HepG2 (cell line): ENCODE results near the gene GCC1. TPM values are rescaled to one million over a fixed set of nuclear protein-coding genes. Genes with fewer than 3 reads are reported as not detected.

Experiments
- HNRNPLL ChIP-seq: fragments of 200-400 bp; formaldehyde crosslinking; IDR thresholded peaks from 2 replicates; pipeline ENCODE4 v1.6.1; 2017; ENCODE audit warnings: mild to moderate bottlenecking, low read depth, low read length; ENCODE audit not compliant: poor library complexity, severe bottlenecking
- MLX ChIP-seq: IDR thresholded peaks from 2 replicates; pipeline ENCODE4 v1.6.1; 2016
- MTA1 ChIP-seq: sonication (generic); formaldehyde crosslinking; IDR thresholded peaks from 2 replicates; pipeline ENCODE4 v1.4.0; 2020; ENCODE audit warnings: missing genetic modification reagents, mild to moderate bottlenecking, borderline replicate concordance
- MYC ChIP-seq: sonication (generic); formaldehyde crosslinking; IDR thresholded peaks from 2 replicates; pipeline ENCODE4 v1.9.0; 2021; ENCODE audit warnings: missing genetic modification reagents, borderline replicate concordance
- NFE2L1 ChIP-seq: sonication (generic); formaldehyde crosslinking; IDR thresholded peaks from 2 replicates; pipeline ENCODE4 v1.4.0; 2020; ENCODE audit warnings: missing genetic modification reagents, mild to moderate bottlenecking, borderline replicate concordance
- PHF20 ChIP-seq: sonication (generic); formaldehyde crosslinking; IDR thresholded peaks from 2 replicates; pipeline ENCODE4 v1.5.0; 2020; ENCODE audit warnings: mild to moderate bottlenecking, missing genetic modification reagents
- TBX2 ChIP-seq: sonication (generic); formaldehyde crosslinking; IDR thresholded peaks from 2 replicates; pipeline ENCODE4 v1.5.0; 2020; ENCODE audit warnings: missing genetic modification reagents, mild to moderate bottlenecking, borderline replicate concordance
- ZBTB33 ChIP-seq: sonication (generic); formaldehyde crosslinking; IDR thresholded peaks from 2 replicates; pipeline ENCODE4 v1.4.0; 2020; ENCODE audit warnings: missing genetic modification reagents
- ZMAT3 ChIP-seq: sonication (generic); formaldehyde crosslinking; conservative IDR thresholded peaks from 2 replicates; pipeline ENCODE4 v1.7.0; 2021; ENCODE audit warnings: missing genetic modification reagents
- ZNF333 ChIP-seq: sonication (generic); formaldehyde crosslinking; IDR thresholded peaks from 2 replicates; pipeline ENCODE4 v1.4.0; 2020; ENCODE audit warnings: mild to moderate bottlenecking, missing genetic modification reagents, borderline replicate concordance
- ZNF33B ChIP-seq: sonication (generic); formaldehyde crosslinking; IDR thresholded peaks from 2 replicates; pipeline ENCODE4 v1.5.1; 2020; ENCODE audit warnings: mild to moderate bottlenecking, missing genetic modification reagents
- ZNF367 ChIP-seq: sonication (generic); formaldehyde crosslinking; IDR thresholded peaks from 2 replicates; pipeline ENCODE4 v1.4.0; 2020; ENCODE audit warnings: missing genetic modification reagents, borderline replicate concordance
- ZNF407 ChIP-seq: sonication (generic); formaldehyde crosslinking; IDR thresholded peaks from one replicate; pipeline ENCODE4 v1.5.1; 2020; ENCODE audit warnings: mild to moderate bottlenecking, missing genetic modification reagents; ENCODE audit errors: not compliant biosample characterization
- ZNF563 ChIP-seq: sonication (generic); formaldehyde crosslinking; IDR thresholded peaks from 2 replicates; pipeline ENCODE4 v1.8.0; 2022; ENCODE audit warnings: mild to moderate bottlenecking, moderate library complexity, missing genetic modification reagents
- ZNF607 ChIP-seq: sonication (generic); formaldehyde crosslinking; IDR thresholded peaks from 2 replicates; pipeline ENCODE4 v1.5.1; 2020; ENCODE audit warnings: missing genetic modification reagents, mild to moderate bottlenecking, borderline replicate concordance
- ZNF619 ChIP-seq: sonication (generic); formaldehyde crosslinking; IDR thresholded peaks from 2 replicates; pipeline ENCODE4 v1.4.0; 2020; ENCODE audit warnings: mild to moderate bottlenecking, missing genetic modification reagents
- ZNF781 ChIP-seq: sonication (generic); formaldehyde crosslinking; IDR thresholded peaks from 2 replicates; pipeline ENCODE4 v1.5.1; 2020; ENCODE audit warnings: borderline replicate concordance, mild to moderate bottlenecking, missing genetic modification reagents; ENCODE audit errors: not compliant biosample characterization
- ZNF841 ChIP-seq: sonication (generic); formaldehyde crosslinking; IDR thresholded peaks from 2 replicates; pipeline ENCODE4 v1.8.1; 2023; ENCODE audit warnings: missing genetic modification reagents, borderline replicate concordance
- polyA plus RNA-seq, 8 experiments: library from polyadenylated mRNA; depleted of rRNA in 3 of 8; stranded (reverse) in 7 of 8; unstranded in 1 of 8; fragments of >200 nt; fragmentation: Illumina TruSeq in 4 of 8; extraction: Trizol in 4 of 8; gene quantifications; 2 replicates each; pipeline versions ENCODE4 v1.2.1 to v1.2.3, GENCODE V29; 2011 to 2016; ENCODE audit warnings: low read depth in 4 of 8, missing spikeins in 1 of 8, mixed read lengths in 1 of 8; ENCODE audit not compliant: insufficient read depth in 1 of 8
- total RNA-seq, 5 experiments: library from RNA; depleted of rRNA; stranded (reverse); fragments of >200 nt; fragmentation: Illumina TruSeq; extraction: Trizol; gene quantifications; 2 replicates each; pipeline ENCODE4 v1.2.3, GENCODE V29; 2016; ENCODE audit warnings: low read depth in 1 of 5

GCC1 gene
- total and polyA plus RNA-seq, 2 of the 13 experiments (the other 11 are each of a cell fraction or from before 2014, with no cell fraction given), result 2.5 to 15.3 TPM

DNA sequence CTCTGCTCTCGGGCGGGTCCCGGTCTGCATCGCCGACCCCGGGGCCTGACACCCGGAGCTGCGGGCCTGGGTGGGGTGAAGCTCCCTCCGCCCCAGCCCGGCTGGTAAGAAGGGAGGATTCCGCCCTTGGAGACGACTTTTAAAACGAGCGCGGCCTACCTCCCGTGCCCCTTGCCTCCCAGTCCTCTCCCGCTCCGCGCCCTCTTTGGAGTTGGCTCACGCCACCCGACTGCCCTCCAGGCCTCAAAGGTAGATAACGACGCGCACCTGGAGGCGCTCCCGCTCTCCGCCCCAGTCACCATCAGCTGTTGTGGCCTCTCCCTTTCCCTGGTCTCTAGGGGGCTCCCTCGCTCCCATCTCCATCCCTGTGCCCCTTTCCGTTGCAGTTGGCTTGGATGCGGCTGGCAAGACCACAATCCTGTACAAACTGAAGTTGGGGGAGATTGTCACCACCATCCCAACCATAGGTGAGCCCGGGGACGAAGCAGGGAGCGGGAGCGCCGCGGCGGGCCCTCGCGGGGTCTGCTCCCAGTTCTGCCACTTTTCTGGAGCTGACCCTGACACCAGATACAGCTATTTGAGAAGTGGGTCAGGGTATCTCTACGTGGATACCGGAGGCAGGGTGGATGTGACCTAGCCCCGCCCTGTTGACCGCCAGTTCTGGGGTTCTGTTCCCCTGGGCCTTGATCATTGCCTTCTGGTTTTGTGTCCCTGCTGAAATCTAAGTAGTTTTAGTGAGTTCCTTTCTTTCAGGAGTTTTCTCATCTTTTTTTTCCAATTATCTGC is 3.5 kb upstream of the GCC1 start (continued):
- TF ChIP-seq ZNF333 (no peak), NFE2L1 (CRISPR knock-in tag) (no peak), HNRNPLL (peak; percentile 49), PHF20 (CRISPR knock-in tag) (peak; percentile 34; the same call in 1 of the 2 replicates), MTA1 (peak; percentile 47; the same call in 1 of the 2 replicates), ZNF781 (CRISPR knock-in tag) (peak; percentile 74), MYC (peak; percentile 31; the same call in 1 of the 2 replicates), ZNF841 (CRISPR knock-in tag) (no peak), ZNF563 (CRISPR knock-in tag) (peak; percentile 66; the same call in 1 of the 2 replicates), ZNF407 (CRISPR knock-in tag) (no peak), ZBTB33 (CRISPR knock-in tag) (peak; percentile 44), ZNF619 (CRISPR knock-in tag) (peak; percentile 58; the same call in 1 of the 2 replicates), ZNF367 (CRISPR knock-in tag) (no peak), ZNF33B (CRISPR knock-in tag) (peak; percentile 45; the same call in 1 of the 2 replicates), TBX2 (CRISPR knock-in tag) (no peak), ZNF607 (no peak), ZMAT3 (no peak), MLX (no peak)
